Cardiac muscle cell (in vitro differentiated cells and primary cell): Measurements from ENCODE around the gene CDKL5. TPM values are rescaled to one million over a fixed set of nuclear protein-coding genes. Genes with fewer than 3 reads are reported as not detected.
A peak's percentile ranks its signal among the peaks of the same experiment; 100 is the strongest.

Experiments used
- DNase-seq, 2 donors: peaks; one replicate each; pipeline versions ENCODE4 v3.0.0 to v3.0.0-alpha.2; 2010 to 2017; ENCODE audit warnings: low read depth in 1 of 2, low spot score in 1 of 2
- H3K27ac ChIP-seq: fragments of 200-600 bp; sonication (generic); 2 replicates; pipeline ENCODE4 v1.5.1; 2016
- H3K27me3 ChIP-seq: fragments of 200-600 bp; sonication (generic); 2 replicates; pipeline ENCODE4 v1.6.0; 2016; ENCODE audit warnings: control low read depth
- H3K36me3 ChIP-seq: fragments of 200-600 bp; sonication (generic); 2 replicates; pipeline ENCODE4 v1.5.1; 2016; ENCODE audit warnings: control low read depth
- H3K4me1 ChIP-seq: fragments of 200-600 bp; sonication (generic); 2 replicates; pipeline ENCODE4 v1.8.1; 2017; ENCODE audit warnings: low read depth, mild to moderate bottlenecking, mixed run types
- H3K4me3 ChIP-seq: fragments of 200-600 bp; sonication (generic); 2 replicates; pipeline ENCODE4 v1.5.1; 2016; ENCODE audit warnings: mild to moderate bottlenecking
- H3K9me3 ChIP-seq: fragments of 200-600 bp; sonication (generic); 2 replicates; pipeline ENCODE4 v1.5.1; 2017; ENCODE audit warnings: low read depth, mild to moderate bottlenecking, control low read depth
- CTCF ChIP-seq: IDR thresholded peaks from 2 replicates; pipeline ENCODE4 v1.5.1; 2012; ENCODE audit warnings: low read depth, mild to moderate bottlenecking, low read length
- polyA plus RNA-seq: library from polyadenylated mRNA; unstranded; fragments of >200 nt; fragmentation: Nextera tagmentation; extraction: Ambion mirVana; gene quantifications from 2 replicates; pipeline ENCODE4 v1.2.1, GENCODE V29; 2016
- total RNA-seq: library from RNA; depleted of rRNA; stranded (reverse); fragments of >200 nt; gene quantifications from 2 replicates; pipeline ENCODE4 v1.2.3, GENCODE V29; 2016

The CDKL5 gene
- total and polyA plus RNA-seq, 2 experiments from 2014 or later: 2.7 to 12.9 TPM

GRCh38 chrX:18692541-18692940 is 267.1 kb downstream of the CDKL5 start:
- H3K9me3 ChIP-seq: no peaks in the 10 kb centered on the region
- H3K4me3 ChIP-seq: no peak overlapping the region

GRCh38 chrX:18696653-18697052 is 271.2 kb downstream of the CDKL5 start:
- no peak overlapping the region for H3K4me3 ChIP-seq
- TF ChIP-seq CTCF: no peak

More at GRCh38 chrX:18692541-18692940, 267.1 kb downstream of the CDKL5 start:
- Histone ChIP-seq H3K27ac (no peak overlapping the region), H3K36me3 (no peaks in the 10 kb centered on the region), H3K4me1 (no peaks in the 10 kb centered on the region), H3K27me3 (no peaks in the 10 kb centered on the region)
- no peak for DNase-seq
- TF ChIP-seq CTCF: no peak

GRCh38 chrX:18698737-18699650 is 273.6 kb downstream of the CDKL5 start:
- no peaks in the 10 kb centered on the region for H3K9me3 ChIP-seq

More at GRCh38 chrX:18696653-18697052, 271.2 kb downstream of the CDKL5 start:
- Histone ChIP-seq H3K27me3 (no peaks in the 10 kb centered on the region), H3K36me3 (no peaks in the 10 kb centered on the region), H3K27ac (no peak overlapping the region), H3K9me3 (no peaks in the 10 kb centered on the region), H3K4me1 (no peaks in the 10 kb centered on the region)
- no peak for DNase-seq

GRCh38 chrX:18701621-18702361 is 276.4 kb downstream of the CDKL5 start:
- Histone ChIP-seq H3K36me3 (no peaks in the 10 kb centered on the region), H3K27me3 (no peaks in the 10 kb centered on the region), H3K4me3 (no peak overlapping the region), H3K9me3 (no peaks in the 10 kb centered on the region), H3K4me1 (no peaks in the 10 kb centered on the region), H3K27ac (no peak overlapping the region)
- DNase-seq: peak in 1 of 2 donors; percentile 29
- TF ChIP-seq CTCF: no peak

More at GRCh38 chrX:18698737-18699650, 273.6 kb downstream of the CDKL5 start:
- H3K36me3 ChIP-seq: no peaks in the 10 kb centered on the region
- H3K27ac ChIP-seq: no peak overlapping the region
- H3K4me1 ChIP-seq: no peaks in the 10 kb centered on the region
- no peaks in the 10 kb centered on the region for H3K27me3 ChIP-seq
- no peak for TF ChIP-seq CTCF
- no peak for DNase-seq
- H3K4me3 ChIP-seq: no peak overlapping the region

GRCh38 chrX:18702362-18703195 is 277.2 kb downstream of the CDKL5 start:
- Histone ChIP-seq H3K4me1 (no peaks in the 10 kb centered on the region), H3K27me3 (no peaks in the 10 kb centered on the region), H3K27ac (no peak overlapping the region), H3K9me3 (no peaks in the 10 kb centered on the region), H3K4me3 (no peak overlapping the region), H3K36me3 (no peaks in the 10 kb centered on the region)
- TF ChIP-seq CTCF: no peak
- peak in 1 of 2 donors; percentile 75 for DNase-seq
